ENCODE measurements around the gene MBD3L3. TPM values are rescaled to one million over a fixed set of nuclear protein-coding genes. Genes with fewer than 3 reads are reported as not detected.
A peak's percentile ranks its signal among the peaks of the same experiment; 100 is the strongest.
"Not testable (repeated sequence)": the region's sequence is repeated elsewhere in the genome, so short reads cannot be mapped to it uniquely, and the experiment has no call there.

The MBD3L3 gene
- total and polyA plus RNA-seq, 5 donors from 2014 or later, result not detected

DNA sequence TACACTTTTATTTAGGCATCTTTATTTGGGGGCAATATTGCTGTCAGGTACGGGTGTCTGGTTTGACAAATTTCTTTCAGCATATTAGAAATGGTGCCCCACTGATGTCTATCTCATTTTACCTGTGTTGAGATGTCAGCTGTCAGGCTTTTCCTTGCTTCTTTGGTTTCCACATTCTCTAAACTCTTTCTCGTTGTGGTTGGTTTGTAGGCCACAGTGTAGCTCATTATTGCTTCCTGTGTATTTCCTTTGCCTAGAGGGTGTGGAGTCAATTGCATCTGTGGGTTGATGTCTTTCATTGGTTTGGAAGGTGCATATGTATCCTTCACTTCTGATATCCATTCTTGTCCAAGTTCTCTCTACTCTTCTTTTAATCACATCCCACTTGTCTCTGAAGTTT is 1.5 kb upstream of the MBD3L3 start:
- not testable (repeated sequence) for H3K36me3 ChIP-seq (ENCODE audit: control insufficient read depth, insufficient read depth, low read length); H3K4me3 Mint-ChIP-seq; H3K27me3 Mint-ChIP-seq; H3K9me3 Mint-ChIP-seq; H3K27ac ChIP-seq (ENCODE audit: insufficient read depth, low read length, poor library complexity, severe bottlenecking); ATAC-seq (ENCODE audit: low read depth in 2 of 2); H3K27me3 ChIP-seq (ENCODE audit: control insufficient read depth, insufficient read depth, low read length); H3K4me3 ChIP-seq (ENCODE audit: low read depth, low read length); H3K27ac Mint-ChIP-seq; H3K4me1 ChIP-seq (ENCODE audit: control insufficient read depth, insufficient read depth, low read length, poor library complexity, severe bottlenecking); H3K36me3 Mint-ChIP-seq; H3K4me1 Mint-ChIP-seq; DNase-seq; H3K9me3 ChIP-seq (ENCODE audit: control insufficient read depth in 2 of 2, low read length in 2 of 2)

- not testable (repeated sequence) for H3K27me3 ChIP-seq (ENCODE audit: control insufficient read depth, insufficient read depth, low read length); H3K4me1 ChIP-seq (ENCODE audit: control insufficient read depth, insufficient read depth, low read length, poor library complexity, severe bottlenecking); DNase-seq; H3K36me3 Mint-ChIP-seq; H3K4me3 ChIP-seq (ENCODE audit: low read depth, low read length); H3K4me3 Mint-ChIP-seq; H3K27ac ChIP-seq (ENCODE audit: insufficient read depth, low read length, poor library complexity, severe bottlenecking); H3K36me3 ChIP-seq (ENCODE audit: control insufficient read depth, insufficient read depth, low read length); ATAC-seq (ENCODE audit: low read depth in 2 of 2); H3K4me1 Mint-ChIP-seq; H3K9me3 ChIP-seq (ENCODE audit: control insufficient read depth in 2 of 2, low read length in 2 of 2); H3K27me3 Mint-ChIP-seq; H3K27ac Mint-ChIP-seq; H3K9me3 Mint-ChIP-seq
These were observed 2.1 kb downstream of the MBD3L3 start for GRCh38 chr19:7056371-7056770.

DNA sequence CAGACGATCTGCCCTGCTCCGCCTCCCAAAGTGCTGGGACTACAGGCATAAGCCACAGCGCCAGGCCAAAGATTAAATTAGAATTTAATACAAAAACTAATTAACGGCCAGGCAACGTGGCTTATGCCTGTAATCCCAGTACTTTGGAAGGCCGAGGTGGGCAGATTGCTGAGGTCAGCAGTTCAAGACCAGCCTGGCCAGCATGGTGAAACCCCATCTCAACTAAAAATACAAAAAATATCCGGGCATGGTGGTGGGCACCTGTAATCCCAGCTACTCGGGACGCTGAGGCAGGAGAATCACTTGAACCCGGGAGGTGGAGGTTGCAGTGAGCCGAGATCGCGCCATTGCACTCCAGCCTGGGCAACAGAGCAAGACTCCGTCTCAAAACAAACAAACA is 2.8 kb downstream of the MBD3L3 start:
- H3K27ac Mint-ChIP-seq; H3K4me1 ChIP-seq (ENCODE audit: control insufficient read depth, insufficient read depth, low read length, poor library complexity, severe bottlenecking); DNase-seq; H3K36me3 Mint-ChIP-seq; H3K36me3 ChIP-seq (ENCODE audit: control insufficient read depth, insufficient read depth, low read length); H3K27me3 Mint-ChIP-seq; H3K4me3 ChIP-seq (ENCODE audit: low read depth, low read length); ATAC-seq (ENCODE audit: low read depth in 2 of 2); H3K4me3 Mint-ChIP-seq; H3K27ac ChIP-seq (ENCODE audit: insufficient read depth, low read length, poor library complexity, severe bottlenecking); H3K9me3 ChIP-seq (ENCODE audit: control insufficient read depth in 2 of 2, low read length in 2 of 2); H3K9me3 Mint-ChIP-seq; H3K4me1 Mint-ChIP-seq; H3K27me3 ChIP-seq (ENCODE audit: control insufficient read depth, insufficient read depth, low read length): not testable (repeated sequence)

- H3K27me3 Mint-ChIP-seq; H3K27me3 ChIP-seq (ENCODE audit: control insufficient read depth, insufficient read depth, low read length); H3K36me3 ChIP-seq (ENCODE audit: control insufficient read depth, insufficient read depth, low read length); ATAC-seq (ENCODE audit: low read depth in 2 of 2); H3K4me3 Mint-ChIP-seq; H3K4me1 ChIP-seq (ENCODE audit: control insufficient read depth, insufficient read depth, low read length, poor library complexity, severe bottlenecking); H3K9me3 ChIP-seq (ENCODE audit: control insufficient read depth in 2 of 2, low read length in 2 of 2); H3K4me1 Mint-ChIP-seq; H3K9me3 Mint-ChIP-seq; H3K27ac ChIP-seq (ENCODE audit: insufficient read depth, low read length, poor library complexity, severe bottlenecking); H3K27ac Mint-ChIP-seq; H3K4me3 ChIP-seq (ENCODE audit: low read depth, low read length); H3K36me3 Mint-ChIP-seq: not testable (repeated sequence)
- DNase-seq, result peak in 1 of 3 donors; percentile 2
These were observed 3.7 kb downstream of the MBD3L3 start for GRCh38 chr19:7054635-7055368.

DNA sequence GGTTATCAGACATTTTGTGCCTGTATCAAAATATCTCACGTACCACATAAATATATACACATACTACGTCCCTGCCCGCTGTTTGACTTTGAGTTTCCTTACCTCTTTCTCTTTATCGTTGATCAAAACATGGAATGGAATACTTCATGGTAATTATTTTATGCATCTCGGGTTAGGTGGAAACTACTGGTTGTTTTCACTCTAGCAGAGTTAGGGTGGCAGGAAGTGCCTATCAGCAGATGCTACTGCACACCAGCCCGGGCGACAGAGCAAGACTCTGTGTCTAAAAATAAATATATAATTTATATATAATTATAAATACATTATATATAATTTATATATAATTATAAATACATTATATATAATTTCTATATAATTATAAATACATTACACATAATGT is 5.6 kb downstream of the MBD3L3 start:
- DNase-seq; H3K9me3 ChIP-seq (ENCODE audit: control insufficient read depth in 2 of 2, low read length in 2 of 2); H3K9me3 Mint-ChIP-seq; H3K27ac Mint-ChIP-seq; H3K27me3 ChIP-seq (ENCODE audit: control insufficient read depth, insufficient read depth, low read length); H3K27ac ChIP-seq (ENCODE audit: insufficient read depth, low read length, poor library complexity, severe bottlenecking); H3K27me3 Mint-ChIP-seq; ATAC-seq (ENCODE audit: low read depth in 2 of 2); H3K4me1 Mint-ChIP-seq; H3K4me1 ChIP-seq (ENCODE audit: control insufficient read depth, insufficient read depth, low read length, poor library complexity, severe bottlenecking); H3K4me3 Mint-ChIP-seq; H3K36me3 ChIP-seq (ENCODE audit: control insufficient read depth, insufficient read depth, low read length); H3K4me3 ChIP-seq (ENCODE audit: low read depth, low read length); H3K36me3 Mint-ChIP-seq: not testable (repeated sequence)

DNA sequence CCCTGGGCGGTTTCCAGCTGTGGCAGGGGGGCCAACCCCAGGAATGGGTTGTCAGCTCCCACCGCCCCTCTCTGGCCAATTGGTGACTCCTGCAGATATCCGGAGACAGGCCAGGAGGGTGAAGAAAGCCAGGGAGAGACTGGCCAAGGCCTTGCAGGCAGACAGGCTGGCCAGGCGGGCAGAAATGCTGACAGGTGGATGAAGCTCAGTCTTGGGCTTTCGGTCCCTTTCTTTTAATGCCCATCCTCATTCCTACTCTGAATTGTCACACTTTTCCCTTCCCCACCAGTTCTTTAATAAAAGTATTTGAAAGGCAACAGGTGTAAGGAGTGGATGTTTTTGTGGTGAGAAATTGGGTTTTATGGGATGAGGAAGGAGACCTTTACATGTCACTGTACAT is 7.1 kb downstream of the MBD3L3 start:
- not testable (repeated sequence) for H3K27me3 Mint-ChIP-seq; H3K4me1 Mint-ChIP-seq; H3K36me3 Mint-ChIP-seq; H3K36me3 ChIP-seq (ENCODE audit: control insufficient read depth, insufficient read depth, low read length); H3K4me3 ChIP-seq (ENCODE audit: low read depth, low read length); H3K9me3 ChIP-seq (ENCODE audit: control insufficient read depth in 2 of 2, low read length in 2 of 2); H3K27ac ChIP-seq (ENCODE audit: insufficient read depth, low read length, poor library complexity, severe bottlenecking); H3K27me3 ChIP-seq (ENCODE audit: control insufficient read depth, insufficient read depth, low read length); H3K27ac Mint-ChIP-seq; ATAC-seq (ENCODE audit: low read depth in 2 of 2); H3K9me3 Mint-ChIP-seq; H3K4me3 Mint-ChIP-seq; DNase-seq; H3K4me1 ChIP-seq (ENCODE audit: control insufficient read depth, insufficient read depth, low read length, poor library complexity, severe bottlenecking)

DNA sequence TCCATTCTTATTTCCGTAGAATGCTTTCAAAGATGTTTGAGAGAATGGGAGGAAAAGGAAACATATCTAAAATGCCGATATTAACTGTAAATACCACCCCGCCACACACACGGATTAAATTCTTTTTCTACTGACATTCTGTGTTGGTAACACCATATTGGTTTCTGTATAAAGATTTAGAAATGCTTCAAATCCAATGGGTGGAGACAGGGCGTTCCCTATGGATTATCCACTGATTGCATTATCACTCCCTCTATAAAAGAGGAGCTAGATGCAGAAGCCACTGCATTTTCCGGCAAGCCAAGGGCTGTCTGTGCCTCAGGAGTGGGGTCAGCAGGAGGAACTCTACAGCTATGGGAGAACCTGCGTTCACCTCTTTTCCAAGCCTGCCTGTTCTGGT is 9.5 kb downstream of the MBD3L3 start, which contains the start of gene MBD3L2:
Gene MBD3L2, plus strand, starts transcription at position 301 of the 400 bp plus-strand sequence. Its CDS starts 53 bp downstream, at position 354.
- H3K9me3 Mint-ChIP-seq; H3K36me3 ChIP-seq (ENCODE audit: control insufficient read depth, insufficient read depth, low read length); DNase-seq; H3K27ac ChIP-seq (ENCODE audit: insufficient read depth, low read length, poor library complexity, severe bottlenecking); ATAC-seq (ENCODE audit: low read depth in 2 of 2); H3K4me3 ChIP-seq (ENCODE audit: low read depth, low read length); H3K4me1 ChIP-seq (ENCODE audit: control insufficient read depth, insufficient read depth, low read length, poor library complexity, severe bottlenecking); H3K4me3 Mint-ChIP-seq; H3K4me1 Mint-ChIP-seq; H3K36me3 Mint-ChIP-seq; H3K27ac Mint-ChIP-seq; H3K9me3 ChIP-seq (ENCODE audit: control insufficient read depth in 2 of 2, low read length in 2 of 2); H3K27me3 ChIP-seq (ENCODE audit: control insufficient read depth, insufficient read depth, low read length); H3K27me3 Mint-ChIP-seq: not testable (repeated sequence)

DNA sequence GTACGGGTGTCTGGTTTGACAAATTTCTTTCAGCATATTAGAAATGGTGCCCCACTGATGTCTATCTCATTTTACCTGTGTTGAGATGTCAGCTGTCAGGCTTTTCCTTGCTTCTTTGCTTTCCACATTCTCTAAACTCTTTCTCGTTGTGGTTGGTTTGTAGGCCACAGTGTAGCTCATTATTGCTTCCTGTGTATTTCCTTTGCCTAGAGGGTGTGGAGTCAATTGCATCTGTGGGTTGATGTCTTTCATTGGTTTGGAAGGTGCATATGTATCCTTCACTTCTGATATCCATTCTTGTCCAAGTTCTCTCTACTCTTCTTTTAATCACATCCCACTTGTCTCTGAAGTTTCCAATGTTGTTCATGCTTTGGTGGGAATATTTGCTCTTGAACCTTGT is 16.9 kb downstream of the MBD3L3 start:
- not testable (repeated sequence) for H3K9me3 Mint-ChIP-seq; H3K27me3 ChIP-seq (ENCODE audit: control insufficient read depth, insufficient read depth, low read length); H3K4me3 Mint-ChIP-seq; H3K36me3 Mint-ChIP-seq; H3K36me3 ChIP-seq (ENCODE audit: control insufficient read depth, insufficient read depth, low read length); H3K4me1 Mint-ChIP-seq; H3K9me3 ChIP-seq (ENCODE audit: control insufficient read depth in 2 of 2, low read length in 2 of 2); H3K27ac Mint-ChIP-seq; H3K27me3 Mint-ChIP-seq; DNase-seq; H3K27ac ChIP-seq (ENCODE audit: insufficient read depth, low read length, poor library complexity, severe bottlenecking); ATAC-seq (ENCODE audit: low read depth in 2 of 2); H3K4me1 ChIP-seq (ENCODE audit: control insufficient read depth, insufficient read depth, low read length, poor library complexity, severe bottlenecking); H3K4me3 ChIP-seq (ENCODE audit: low read depth, low read length)

All from CD4-positive, CD25-positive, alpha-beta regulatory T cell (primary cell).